ENCODE data around the gene TVP23C. TPM values are rescaled to one million over a fixed set of nuclear protein-coding genes. Genes with fewer than 3 reads are reported as not detected.
"Not testable (repeated sequence)": the region's sequence is repeated elsewhere in the genome, so short reads cannot be mapped to it uniquely, and the experiment has no call there.

The TVP23C gene
- total RNA-seq, 1 experiment from 2014 or later: 16.9 TPM

GRCh38 chr17:15561439-15561838 lies 1.8 kb downstream of the TVP23C start:
- not testable (repeated sequence) for H3K27ac Mint-ChIP-seq; H2BK120ac ChIP-seq (ENCODE audit: low read depth, low read length, poor library complexity, severe bottlenecking); H3K14ac ChIP-seq (ENCODE audit: insufficient read depth, low read length); H2AK5ac ChIP-seq (ENCODE audit: insufficient read length, low read length); H3K79me2 ChIP-seq (ENCODE audit: insufficient read depth, low read length); H3K4me1 ChIP-seq (ENCODE audit: insufficient read depth, low read length); H3K27ac ChIP-seq (ENCODE audit: insufficient read length, low read depth, low read length); H4K91ac ChIP-seq (ENCODE audit: insufficient read length, low read depth, low read length); H3K9ac ChIP-seq (ENCODE audit: extremely low read depth, insufficient read length, low read length); H4K20me1 ChIP-seq (ENCODE audit: control insufficient read depth, insufficient read depth, insufficient read length); H3T11ph ChIP-seq (ENCODE audit: low read length); H3K27me3 Mint-ChIP-seq (ENCODE audit: low read depth); H3K79me1 ChIP-seq (ENCODE audit: insufficient read depth, low read depth, low read length, poor library complexity, severe bottlenecking); H3K56ac ChIP-seq (ENCODE audit: insufficient read length, low read depth, low read length); H3K9me3 ChIP-seq (ENCODE audit: control insufficient read depth, low read depth, low read length); H3K23me2 ChIP-seq (ENCODE audit: insufficient read length, low read depth, low read length, poor library complexity, severe bottlenecking); H3K18ac ChIP-seq (ENCODE audit: insufficient read length, low read depth, low read length); H2BK12ac ChIP-seq (ENCODE audit: insufficient read length, low read depth, low read length); H4K8ac ChIP-seq (replicated peaks; ENCODE audit: insufficient read length, low read depth, low read length); H2BK5ac ChIP-seq (ENCODE audit: insufficient read length, low read length); H3K4me2 ChIP-seq (ENCODE audit: insufficient read depth, insufficient read length, low read length); DNase-seq; H3K4me3 Mint-ChIP-seq; H3K4ac ChIP-seq (ENCODE audit: low read depth, low read length); H3K27me3 ChIP-seq (ENCODE audit: insufficient read depth, low read length); H3K23ac ChIP-seq (ENCODE audit: insufficient read length, low read depth, low read length); H2AFZ ChIP-seq (ENCODE audit: low read length); H2BK15ac ChIP-seq (ENCODE audit: low read depth, low read length); H2BK20ac ChIP-seq (ENCODE audit: low read depth, low read length, poor library complexity, severe bottlenecking); H3K9me3 Mint-ChIP-seq; H4K5ac ChIP-seq (ENCODE audit: insufficient read length, low read depth, low read length)
- WGBS (ENCODE audit: extremely low coverage, insufficient read length, low lambda C conversion rate): no CpG with 5 or more reads among the region's 10 CpGs
- peaks cover 16 to 31% of the 10 kb centered on the region in 2 experiments for H3K4me1 Mint-ChIP-seq
- peaks cover 5 to 17% (median 11%) of the 10 kb centered on the region in 3 experiments; a peak in 6 of 7 replicates for H3K36me3 Mint-ChIP-seq (ENCODE audit: insufficient read depth in 1 of 3, low read depth in 3 of 3)

DNA sequence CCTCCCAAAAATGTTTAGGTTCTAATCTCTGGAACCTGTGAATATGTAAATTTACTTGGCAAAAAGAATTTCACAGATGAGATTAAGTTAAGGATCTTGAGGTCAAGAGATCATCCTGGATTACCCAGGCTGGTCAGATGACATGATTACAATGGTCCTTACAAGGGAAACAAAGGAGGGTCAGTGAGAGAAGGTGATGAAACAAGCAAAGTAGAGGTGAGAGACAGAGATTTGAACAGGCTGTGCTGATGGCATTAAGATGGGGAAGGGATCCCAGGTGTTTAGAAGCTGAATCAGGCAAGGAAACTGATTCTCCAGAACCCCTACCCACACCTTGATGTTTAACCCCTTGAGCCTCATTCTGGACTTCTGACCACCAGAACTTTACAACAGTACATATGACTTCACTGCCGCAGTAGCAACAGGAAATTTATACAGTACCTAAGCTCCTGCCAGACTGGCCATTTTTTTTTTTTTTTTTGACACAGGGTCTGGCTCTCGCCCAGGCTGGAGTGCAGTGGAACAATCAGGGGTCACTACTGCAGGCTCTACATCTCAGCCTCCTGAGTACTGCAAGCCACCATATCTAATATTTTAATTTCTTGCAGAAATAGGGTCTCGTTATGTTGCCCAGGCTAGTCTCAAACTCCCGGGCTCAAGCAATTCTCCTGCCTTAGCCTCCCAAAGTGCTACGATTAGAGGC lies 4.7 kb downstream of the TVP23C start:
- not testable (repeated sequence) for H4K5ac ChIP-seq (ENCODE audit: insufficient read length, low read depth, low read length); H2AFZ ChIP-seq (ENCODE audit: low read length); H3K9ac ChIP-seq (ENCODE audit: extremely low read depth, insufficient read length, low read length); H4K20me1 ChIP-seq (ENCODE audit: control insufficient read depth, insufficient read depth, insufficient read length); H3K4me1 ChIP-seq (ENCODE audit: insufficient read depth, low read length); H3K4ac ChIP-seq (ENCODE audit: low read depth, low read length); H3T11ph ChIP-seq (ENCODE audit: low read length); H2BK20ac ChIP-seq (ENCODE audit: low read depth, low read length, poor library complexity, severe bottlenecking); H3K27me3 ChIP-seq (ENCODE audit: insufficient read depth, low read length); DNase-seq; H3K23ac ChIP-seq (ENCODE audit: insufficient read length, low read depth, low read length); H2BK15ac ChIP-seq (ENCODE audit: low read depth, low read length); H2BK120ac ChIP-seq (ENCODE audit: low read depth, low read length, poor library complexity, severe bottlenecking); H2AK5ac ChIP-seq (ENCODE audit: insufficient read length, low read length); H2BK5ac ChIP-seq (ENCODE audit: insufficient read length, low read length); H4K91ac ChIP-seq (ENCODE audit: insufficient read length, low read depth, low read length); H3K79me1 ChIP-seq (ENCODE audit: insufficient read depth, low read depth, low read length, poor library complexity, severe bottlenecking); H3K56ac ChIP-seq (ENCODE audit: insufficient read length, low read depth, low read length); H4K8ac ChIP-seq (replicated peaks; ENCODE audit: insufficient read length, low read depth, low read length); H3K23me2 ChIP-seq (ENCODE audit: insufficient read length, low read depth, low read length, poor library complexity, severe bottlenecking); H3K27ac ChIP-seq (ENCODE audit: insufficient read length, low read depth, low read length); H3K79me2 ChIP-seq (ENCODE audit: insufficient read depth, low read length); H3K27me3 Mint-ChIP-seq (ENCODE audit: low read depth); H3K4me2 ChIP-seq (ENCODE audit: insufficient read depth, insufficient read length, low read length); H3K14ac ChIP-seq (ENCODE audit: insufficient read depth, low read length); H3K9me3 ChIP-seq (ENCODE audit: control insufficient read depth, low read depth, low read length); H3K18ac ChIP-seq (ENCODE audit: insufficient read length, low read depth, low read length); H3K9me3 Mint-ChIP-seq; H2BK12ac ChIP-seq (ENCODE audit: insufficient read length, low read depth, low read length)
- Mint-ChIP-seq H3K4me3 (peak overlapping the region in 1 of 2 experiments; percentile 48; a peak in 1 of 5 replicates), H3K27ac (peak overlapping the region in 2 of 3 experiments; percentile 6 to 70; a peak in 3 of 7 replicates), H3K4me1 (peaks cover 16 to 27% of the 10 kb centered on the region in 2 experiments), H3K36me3 (ENCODE audit: insufficient read depth in 1 of 3, low read depth in 3 of 3) (peaks cover 5 to 29% (median 15%) of the 10 kb centered on the region in 3 experiments; a peak in 6 of 7 replicates)
- WGBS (ENCODE audit: extremely low coverage, insufficient read length, low lambda C conversion rate): no CpG with 5 or more reads among the region's 5 CpGs

Data from H9 (cell line).